Measurements from ENCODE around the gene PILRA. TPM values are rescaled to one million over a fixed set of nuclear protein-coding genes. Genes with fewer than 3 reads are reported as not detected.

PILRA gene
- polyA plus RNA-seq, 1 donor (not counting 4 experiments of a cell fraction or from before 2014, with no cell fraction given) = 0.33 TPM

DNA sequence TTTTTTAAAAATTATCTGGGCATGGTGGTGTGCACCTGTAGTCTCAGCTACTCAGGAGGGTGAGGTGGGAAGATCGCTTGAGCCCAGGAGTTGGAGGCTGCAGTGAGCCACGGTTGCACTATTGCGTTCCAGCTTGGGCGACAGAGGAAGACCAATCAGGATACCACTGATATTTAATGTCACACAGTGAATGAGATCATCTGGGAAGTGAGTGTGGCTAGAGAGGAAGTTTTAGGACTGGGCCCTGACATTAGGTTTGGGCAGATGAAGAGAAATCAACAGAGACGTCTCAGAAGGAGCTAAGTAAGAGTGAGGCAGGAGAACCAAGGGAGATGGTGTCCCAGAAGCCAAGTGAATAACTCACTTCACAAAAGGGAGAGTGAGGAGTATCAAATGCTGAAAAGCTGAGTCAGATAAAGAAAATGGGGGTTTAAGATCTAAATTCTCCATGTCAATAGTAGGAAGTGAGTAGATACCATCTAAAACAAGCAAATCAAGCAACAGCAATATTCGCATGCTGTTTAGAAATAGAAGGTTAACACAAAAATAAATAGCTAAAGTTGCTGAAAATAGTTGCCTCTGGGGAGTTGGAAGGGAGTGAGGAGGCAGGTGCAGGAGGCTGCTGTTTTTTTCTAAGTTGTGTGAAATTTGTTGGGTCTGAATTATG, 11.5 kb downstream of the PILRA start:
- no peak overlapping the region for H2AFZ ChIP-seq (ENCODE audit: control insufficient read depth, low read length)
- no peak for TF ChIP-seq EZH2 (IDR thresholded peaks at IDR 0.05; ENCODE audit: low read length)
- TF ChIP-seq, protein P1, sequence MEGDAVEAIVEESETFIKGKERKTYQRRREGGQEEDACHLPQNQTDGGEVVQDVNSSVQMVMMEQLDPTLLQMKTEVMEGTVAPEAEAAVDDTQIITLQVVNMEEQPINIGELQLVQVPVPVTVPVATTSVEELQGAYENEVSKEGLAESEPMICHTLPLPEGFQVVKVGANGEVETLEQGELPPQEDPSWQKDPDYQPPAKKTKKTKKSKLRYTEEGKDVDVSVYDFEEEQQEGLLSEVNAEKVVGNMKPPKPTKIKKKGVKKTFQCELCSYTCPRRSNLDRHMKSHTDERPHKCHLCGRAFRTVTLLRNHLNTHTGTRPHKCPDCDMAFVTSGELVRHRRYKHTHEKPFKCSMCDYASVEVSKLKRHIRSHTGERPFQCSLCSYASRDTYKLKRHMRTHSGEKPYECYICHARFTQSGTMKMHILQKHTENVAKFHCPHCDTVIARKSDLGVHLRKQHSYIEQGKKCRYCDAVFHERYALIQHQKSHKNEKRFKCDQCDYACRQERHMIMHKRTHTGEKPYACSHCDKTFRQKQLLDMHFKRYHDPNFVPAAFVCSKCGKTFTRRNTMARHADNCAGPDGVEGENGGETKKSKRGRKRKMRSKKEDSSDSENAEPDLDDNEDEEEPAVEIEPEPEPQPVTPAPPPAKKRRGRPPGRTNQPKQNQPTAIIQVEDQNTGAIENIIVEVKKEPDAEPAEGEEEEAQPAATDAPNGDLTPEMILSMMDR (optimal IDR thresholded peaks at IDR 0.05 in 1 of 3, IDR thresholded peaks at IDR 0.05 in 1 of 3, conservative IDR thresholded peaks at IDR 0.05 in 1 of 3; ENCODE audit: extremely low read depth in 1 of 3, insufficient read depth in 2 of 3, low read length in 3 of 3) = no peak
- H3K9me3 ChIP-seq (ENCODE audit: control insufficient read depth, low read depth, low read length) = no peaks in the 10 kb centered on the region
- dilution Hi-C loops (cut with MboI; ENCODE audit: extremely low pct_ligation_motif_present, low sequenced_read_pairs) = no loop called here
- no peak overlapping the region for H3K27ac ChIP-seq (ENCODE audit: control insufficient read depth, insufficient read depth, low read length)
- no peak for FAIRE-seq
- no peaks in the 10 kb centered on the region for H3K9me1 ChIP-seq (ENCODE audit: control insufficient read depth, extremely low read depth, insufficient read depth, low read length)
- no peaks in the 10 kb centered on the region for H4K20me1 ChIP-seq (ENCODE audit: control insufficient read depth, extremely low read depth, insufficient read depth, low read length)
- H3K4me2 ChIP-seq (ENCODE audit: control insufficient read depth, extremely low read depth, insufficient read depth, low read depth, low read length) = no peak overlapping the region
- no peaks in the 10 kb centered on the region for H3K36me3 ChIP-seq (ENCODE audit: control insufficient read depth in 2 of 2, extremely low read depth in 1 of 2, insufficient read depth in 2 of 2, low read length in 2 of 2)
- peaks cover 4% of the 10 kb centered on the region for H3K27me3 ChIP-seq (ENCODE audit: control insufficient read depth, extremely low read depth, insufficient read depth, low read length)
- H3K9ac ChIP-seq (ENCODE audit: control insufficient read depth, extremely low read depth, insufficient read depth, low read length) = no peak overlapping the region
- no peak for DNase-seq (ENCODE audit: low read depth, low spot score)
- H3K79me2 ChIP-seq (ENCODE audit: control insufficient read depth, insufficient read depth, low read length) = no peaks in the 10 kb centered on the region
- no peak overlapping the region for H3K4me3 ChIP-seq (ENCODE audit: control insufficient read depth in 2 of 3, extremely low read depth in 1 of 3, insufficient read depth in 2 of 3, low read depth in 1 of 3, low read length in 3 of 3)
- no peaks in the 10 kb centered on the region for H3K4me1 ChIP-seq (ENCODE audit: control insufficient read depth, extremely low read depth, insufficient read depth, low read length)

DNA sequence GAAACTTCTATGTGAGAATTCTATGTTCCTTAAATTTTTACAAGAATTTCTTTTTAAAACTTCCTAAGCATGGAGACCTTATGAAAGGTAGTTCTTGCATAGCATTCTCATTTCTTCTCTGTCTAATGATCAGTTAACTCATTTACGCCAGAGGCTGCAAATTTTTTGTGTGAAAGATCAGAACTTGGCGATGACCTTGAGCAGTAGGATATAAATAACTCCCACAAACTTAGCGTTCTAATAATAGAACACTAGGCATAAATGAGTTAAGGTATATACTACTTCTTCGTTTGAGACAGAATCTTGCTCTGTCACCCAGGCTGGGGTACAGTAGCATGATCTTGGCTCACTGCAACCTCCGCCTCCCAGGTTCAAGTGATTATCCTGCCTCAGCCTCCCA, 13.7 kb downstream of the PILRA start:
- no peaks in the 10 kb centered on the region for H3K79me2 ChIP-seq (ENCODE audit: control insufficient read depth, insufficient read depth, low read length)
- no peaks in the 10 kb centered on the region for H4K20me1 ChIP-seq (ENCODE audit: control insufficient read depth, extremely low read depth, insufficient read depth, low read length)
- H3K9me3 ChIP-seq (ENCODE audit: control insufficient read depth, low read depth, low read length) = no peaks in the 10 kb centered on the region
- no peak overlapping the region for H3K4me3 ChIP-seq (ENCODE audit: control insufficient read depth in 2 of 3, extremely low read depth in 1 of 3, insufficient read depth in 2 of 3, low read depth in 1 of 3, low read length in 3 of 3)
- H3K9ac ChIP-seq (ENCODE audit: control insufficient read depth, extremely low read depth, insufficient read depth, low read length) = no peak overlapping the region
- H2AFZ ChIP-seq (ENCODE audit: control insufficient read depth, low read length) = no peak overlapping the region
- no peaks in the 10 kb centered on the region for H3K9me1 ChIP-seq (ENCODE audit: control insufficient read depth, extremely low read depth, insufficient read depth, low read length)
- no peaks in the 10 kb centered on the region for H3K4me1 ChIP-seq (ENCODE audit: control insufficient read depth, extremely low read depth, insufficient read depth, low read length)
- no peak overlapping the region for H3K27ac ChIP-seq (ENCODE audit: control insufficient read depth, insufficient read depth, low read length)
- no peak for FAIRE-seq
- H3K4me2 ChIP-seq (ENCODE audit: control insufficient read depth, extremely low read depth, insufficient read depth, low read depth, low read length) = no peak overlapping the region
- no peak for TF ChIP-seq EZH2 (IDR thresholded peaks at IDR 0.05; ENCODE audit: low read length)
- TF ChIP-seq, protein P1 (optimal IDR thresholded peaks at IDR 0.05 in 1 of 3, IDR thresholded peaks at IDR 0.05 in 1 of 3, conservative IDR thresholded peaks at IDR 0.05 in 1 of 3; ENCODE audit: extremely low read depth in 1 of 3, insufficient read depth in 2 of 3, low read length in 3 of 3) = no peak
- H3K27me3 ChIP-seq (ENCODE audit: control insufficient read depth, extremely low read depth, insufficient read depth, low read length) = peaks cover 4% of the 10 kb centered on the region
- H3K36me3 ChIP-seq (ENCODE audit: control insufficient read depth in 2 of 2, extremely low read depth in 1 of 2, insufficient read depth in 2 of 2, low read length in 2 of 2) = no peaks in the 10 kb centered on the region
- dilution Hi-C loops (cut with MboI; ENCODE audit: extremely low pct_ligation_motif_present, low sequenced_read_pairs) = no loop called here
- DNase-seq (ENCODE audit: low read depth, low spot score) = no peak

All from keratinocyte (primary cell).